Hematopoietic multipotent progenitor cell treated with erythropoietin and hydrocortisone succinate and interleukin-3 and kit ligand, for 8 days (in vitro differentiated cells): ENCODE data around the gene HOXA3.

Source experiments
- DNase-seq: peaks from one replicate; pipeline ENCODE4 v3.0.0-alpha.2; 2015

The HOXA3 gene

DNA sequence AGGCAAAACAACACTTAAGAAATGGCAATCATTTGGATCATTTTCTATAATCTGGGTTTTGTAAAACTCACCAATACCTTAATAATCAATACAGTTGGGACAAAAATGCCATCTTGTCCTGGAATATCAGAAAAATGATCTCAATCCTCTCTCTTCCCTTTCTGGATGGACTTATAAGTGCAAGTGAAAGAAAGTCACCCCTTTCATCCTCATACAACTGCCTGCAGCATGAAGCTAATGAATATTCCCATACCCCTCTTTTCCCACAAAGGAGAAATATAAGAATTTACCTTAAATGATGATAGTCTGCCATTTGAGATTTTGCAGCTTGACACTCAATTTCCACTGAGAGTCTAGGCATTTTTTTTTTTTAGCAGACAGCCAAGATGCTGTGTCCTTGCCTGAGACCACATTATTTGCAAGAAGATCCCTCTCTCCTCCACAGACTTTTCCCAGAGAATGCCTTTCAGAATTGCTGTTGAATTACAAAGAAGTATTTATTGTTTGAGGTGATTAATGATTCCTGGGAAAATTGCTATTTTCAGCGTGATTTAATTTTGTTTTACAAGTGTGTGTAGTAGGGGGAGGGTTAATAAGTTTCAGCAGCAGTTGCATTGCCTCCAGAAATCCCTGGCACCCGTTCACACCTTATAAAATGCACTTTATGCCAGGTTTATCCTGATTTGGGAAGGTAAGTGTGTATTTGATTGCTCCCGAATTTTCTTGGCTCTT lies 25.6 kb downstream of the HOXA3 start:
- DNase-seq, result no peak

DNA sequence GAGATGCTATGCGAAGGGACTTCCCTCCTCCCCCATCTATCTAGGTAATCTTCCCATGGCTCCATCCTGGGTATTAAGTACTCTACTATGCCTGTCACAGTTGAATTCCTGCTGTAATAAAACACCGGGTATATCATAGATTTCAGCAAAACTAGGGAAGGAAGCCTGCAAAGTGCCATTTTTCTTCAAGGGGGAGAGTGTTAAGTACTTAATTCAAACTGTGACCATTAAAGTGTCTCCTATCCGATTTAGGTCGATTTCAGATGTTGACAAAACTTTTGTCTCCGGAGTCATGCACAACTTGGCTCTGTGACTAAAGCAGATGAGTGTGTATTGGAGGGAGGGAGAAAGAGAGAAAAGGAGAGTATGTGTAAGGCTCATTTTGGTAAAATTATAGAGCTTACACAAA lies 26.4 kb downstream of the HOXA3 start:
- DNase-seq, result no peak

DNA sequence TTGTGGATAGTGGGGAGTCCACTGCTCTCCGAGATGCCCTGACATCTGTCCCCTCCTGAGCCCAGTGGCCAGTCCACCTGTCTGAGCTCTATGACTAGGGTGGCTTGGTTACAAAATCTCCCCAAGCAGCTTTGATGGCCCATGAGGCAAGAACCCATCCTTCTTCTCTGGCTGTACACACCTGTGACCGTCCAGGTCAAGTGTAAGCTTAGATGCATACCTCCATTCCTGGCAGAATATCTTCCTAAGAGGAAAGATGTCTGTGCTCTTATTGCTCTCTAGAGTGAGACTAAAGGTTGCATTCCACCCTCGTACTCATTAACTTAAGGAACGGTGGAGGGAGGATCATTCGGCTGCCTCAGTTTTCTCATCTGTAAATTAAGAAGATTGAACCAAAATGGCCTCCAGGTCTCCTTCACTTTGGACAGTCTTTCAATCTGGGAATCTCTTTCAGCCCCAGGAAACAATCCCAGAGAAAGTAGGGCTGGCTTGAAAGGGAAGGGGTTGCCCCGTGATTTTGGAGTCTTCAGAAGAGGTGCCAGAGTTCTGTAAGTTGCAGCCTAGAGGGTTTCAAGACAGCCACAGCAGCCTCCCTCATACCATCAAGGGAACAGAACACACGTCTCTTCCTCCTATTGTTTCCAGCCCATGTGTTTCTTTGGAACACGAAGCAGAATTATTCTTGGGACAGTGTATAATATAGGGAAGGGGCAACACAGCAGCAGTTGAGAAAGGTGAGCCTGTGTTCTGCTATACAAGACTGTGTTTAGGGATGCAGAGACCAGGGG lies 27.3 kb downstream of the HOXA3 start:
- DNase-seq, result no peak

DNA sequence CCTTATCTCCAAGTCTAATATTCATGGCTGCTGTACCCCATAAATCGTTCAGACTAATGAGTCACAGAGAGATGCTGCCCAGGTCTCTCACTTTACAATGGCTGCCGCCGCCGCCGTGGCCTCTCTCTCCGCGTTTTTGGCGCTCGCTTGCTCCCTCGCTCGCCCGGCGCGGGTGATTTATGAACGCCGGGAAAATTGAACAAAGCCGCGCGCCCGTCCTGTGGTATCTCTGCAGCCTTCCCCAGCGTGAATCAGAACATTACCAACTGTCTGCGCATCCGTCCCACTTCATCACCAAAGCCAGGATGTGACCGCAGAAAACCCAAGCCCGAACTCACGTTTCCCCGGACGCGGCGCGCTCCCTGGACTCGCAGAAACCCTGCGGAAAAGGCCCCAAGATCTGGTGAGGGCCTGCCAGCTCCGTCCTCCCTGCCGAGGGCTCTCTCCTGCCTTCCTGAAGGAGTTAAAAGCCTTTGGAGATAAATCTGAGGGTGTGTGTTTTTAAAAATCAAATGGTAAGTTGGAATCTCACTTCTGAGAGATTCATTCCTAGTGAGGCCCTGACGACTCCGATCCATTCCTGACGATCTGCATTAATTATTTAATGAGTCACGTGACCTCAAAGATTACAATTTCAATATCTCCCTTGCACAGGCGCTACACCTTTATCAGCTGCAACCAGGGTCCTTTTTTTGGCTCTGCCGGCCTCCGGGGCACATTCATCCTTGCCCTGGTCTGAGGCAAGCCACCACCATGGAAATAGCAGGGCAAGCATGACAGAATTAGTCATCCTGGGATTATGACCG lies 28.1 kb downstream of the HOXA3 start:
- DNase-seq, result no peak

DNA sequence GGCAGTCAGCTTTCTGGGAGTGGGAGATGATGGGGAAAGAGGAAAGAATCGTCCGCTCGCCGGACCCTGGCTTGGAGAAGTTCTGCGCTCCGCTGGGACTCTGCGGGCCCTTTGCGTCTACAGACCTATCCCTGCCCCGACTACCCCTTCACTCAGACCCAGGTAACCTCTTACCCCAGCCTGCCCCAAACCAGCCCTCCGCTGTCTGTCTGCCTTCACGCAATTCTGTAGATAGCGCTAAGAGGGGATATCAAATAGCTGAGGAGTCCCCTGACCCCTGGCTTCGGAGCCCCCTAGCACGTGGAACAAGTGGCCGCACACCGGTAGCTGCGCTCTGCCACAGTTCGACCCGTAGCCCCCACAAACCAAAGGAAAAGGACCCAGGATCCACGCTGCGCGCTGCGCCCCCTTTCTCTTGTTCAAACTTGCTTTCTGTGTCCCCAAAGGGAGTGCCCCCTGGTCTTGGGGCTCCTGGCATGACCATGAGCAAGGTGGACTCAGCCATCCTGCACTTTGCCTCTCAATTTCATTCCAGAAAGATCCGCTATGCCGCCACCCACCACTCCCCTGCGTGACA lies 28.8 kb downstream of the HOXA3 start:
- DNase-seq, result no peak

DNA sequence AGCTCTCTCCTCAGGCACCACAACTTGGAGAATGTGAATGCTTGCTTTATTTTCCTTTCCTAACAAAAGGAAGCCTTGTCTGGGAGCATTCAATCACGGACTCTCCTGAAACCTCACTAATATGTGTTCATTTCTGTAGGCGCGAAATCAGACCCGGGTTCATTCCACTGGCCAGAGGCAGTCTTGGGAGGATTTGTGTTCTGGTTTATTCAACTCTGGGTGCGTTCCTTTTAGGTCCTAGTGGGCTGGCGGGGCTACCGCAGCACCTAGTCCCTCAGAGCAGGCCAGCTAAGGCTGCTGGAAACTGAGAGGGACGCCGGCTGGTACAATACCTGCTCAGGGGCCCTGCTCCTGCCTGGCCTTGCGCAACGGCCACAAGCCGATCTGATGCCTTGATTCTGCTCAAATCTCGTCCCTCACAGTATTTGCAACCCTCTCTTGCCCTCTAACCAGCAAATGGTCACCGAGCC lies 29.3 kb downstream of the HOXA3 start:
- DNase-seq, result no peak

DNA sequence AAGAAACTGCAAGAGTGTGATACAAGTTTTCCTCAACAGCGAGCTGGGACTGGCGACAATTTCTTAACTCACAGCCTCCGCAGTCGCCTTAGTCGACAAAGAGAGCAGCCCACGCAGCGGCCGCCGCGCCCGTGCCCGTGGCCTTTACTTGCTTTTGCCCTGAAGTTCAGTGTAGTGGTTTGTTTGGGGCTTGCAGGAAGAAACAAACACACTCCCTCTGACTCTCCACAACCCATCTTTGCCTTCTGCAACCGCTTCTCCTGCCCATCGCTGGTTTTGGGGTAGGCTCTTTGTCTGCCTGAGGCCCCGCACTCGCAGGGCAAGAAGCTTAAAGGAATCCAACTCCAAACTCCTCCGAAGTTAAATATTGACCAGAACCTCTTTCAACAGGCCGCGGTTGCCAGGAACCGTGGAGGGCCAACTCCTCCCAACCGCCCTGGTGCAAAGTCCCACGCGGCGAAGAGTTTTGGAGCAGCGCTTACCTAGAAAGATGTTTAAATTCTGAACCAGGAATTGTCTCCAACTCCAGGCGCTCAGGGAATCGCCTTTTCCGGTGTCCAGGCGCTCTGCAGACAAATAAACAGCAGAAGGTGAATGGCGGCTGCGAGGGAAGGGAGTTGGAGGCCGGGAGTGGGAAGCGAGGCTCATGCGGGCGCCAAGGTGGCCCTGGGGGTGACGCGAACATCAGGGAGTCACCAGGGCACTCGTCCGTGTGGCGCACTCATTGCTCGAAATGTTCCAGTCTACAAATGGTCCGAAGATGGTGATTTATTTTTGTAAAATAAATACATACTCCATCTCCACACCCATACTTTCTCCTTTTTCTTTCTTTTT lies 30.1 kb downstream of the HOXA3 start:
- no peak for DNase-seq

DNA sequence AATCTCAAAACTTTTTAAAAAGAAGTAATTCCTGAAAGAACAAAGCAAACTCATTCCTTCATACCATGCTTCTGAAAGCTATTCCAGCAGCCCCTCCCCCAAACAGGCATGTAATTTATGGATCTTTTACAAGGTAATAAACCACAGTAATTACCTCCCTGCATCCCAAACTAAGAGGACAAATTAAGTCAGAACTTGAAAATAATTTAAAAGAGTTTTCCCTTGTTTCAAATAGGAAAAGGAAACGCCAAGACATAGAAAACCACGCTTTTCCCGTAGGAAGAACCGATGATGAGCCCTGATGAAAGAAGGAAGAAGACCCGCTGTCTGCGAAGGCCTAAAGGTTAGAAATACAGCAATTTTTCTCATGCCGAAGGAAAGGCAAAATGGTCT lies 30.7 kb downstream of the HOXA3 start:
- no peak for DNase-seq

DNA sequence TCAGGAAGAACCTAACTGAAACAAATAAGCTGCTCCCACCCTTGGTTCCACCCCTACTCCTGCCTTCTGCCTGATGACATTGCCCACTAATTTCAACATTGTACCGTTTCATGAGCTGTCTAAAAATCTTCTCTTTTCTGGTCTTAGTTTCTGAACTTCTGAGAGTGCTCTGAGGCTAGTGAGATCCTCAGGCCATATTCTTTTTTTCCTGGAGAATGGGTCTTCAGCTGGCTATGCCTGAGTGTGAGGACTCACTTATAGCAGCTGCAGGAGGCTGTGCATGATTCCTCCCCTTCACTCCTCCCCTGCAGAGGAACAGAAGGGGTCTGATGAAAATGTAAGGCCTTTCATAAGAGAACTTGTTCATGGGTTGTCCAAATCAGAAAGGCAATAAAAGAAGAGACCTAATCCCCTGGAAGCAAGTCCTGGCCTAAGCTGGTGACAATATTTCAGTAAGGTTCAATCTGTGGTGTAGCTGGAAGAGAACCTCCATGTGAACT lies 32.9 kb downstream of the HOXA3 start:
- no peak for DNase-seq

DNA sequence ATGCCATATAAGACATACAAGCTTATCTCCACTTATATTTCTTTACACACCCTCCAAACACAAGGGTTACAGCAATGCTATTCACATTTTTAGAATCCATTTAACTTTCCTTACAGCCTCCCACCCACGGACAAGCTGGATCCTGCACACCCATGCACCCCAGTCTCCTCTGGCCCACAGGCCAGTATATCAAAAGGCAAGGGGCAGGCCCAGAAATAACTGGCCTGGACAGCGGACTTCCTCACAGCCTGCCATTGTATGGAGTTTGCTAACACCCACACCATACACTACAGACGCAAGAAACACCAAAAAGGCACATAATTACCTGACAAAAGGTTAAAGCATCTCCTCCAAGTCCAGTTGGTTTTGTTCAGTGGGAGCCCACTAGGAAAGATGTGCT lies 33.8 kb downstream of the HOXA3 start:
- no peak for DNase-seq

DNA sequence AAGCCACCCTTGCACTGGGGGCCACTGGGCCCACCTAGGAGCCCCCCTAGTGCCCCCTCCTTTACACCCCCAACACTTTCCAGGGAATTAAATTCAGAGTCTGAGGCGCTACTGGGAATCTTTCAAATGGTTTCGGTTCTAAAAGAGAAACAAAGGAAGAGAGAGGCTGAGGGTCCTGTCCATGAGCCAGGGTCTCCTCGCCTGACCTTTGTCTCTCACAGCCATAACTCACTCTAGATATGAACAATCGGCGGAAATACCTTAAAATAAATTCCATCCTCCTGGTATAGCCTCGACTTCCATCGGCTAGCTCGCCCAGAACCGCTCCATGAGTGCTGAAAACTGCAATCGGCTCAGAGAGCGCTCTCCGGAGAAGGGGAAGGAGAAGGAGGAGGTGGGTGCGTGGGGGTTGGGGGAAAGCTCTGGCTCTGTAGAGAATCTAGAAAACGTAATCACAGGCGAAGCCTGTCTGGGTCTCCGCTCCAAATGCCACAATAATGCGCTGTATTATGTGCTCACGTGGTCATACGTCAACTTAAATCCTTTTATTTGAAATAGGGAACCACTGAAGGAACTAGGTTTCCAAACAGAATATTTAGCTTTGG lies 34.4 kb downstream of the HOXA3 start:
- DNase-seq, result no peak

DNA sequence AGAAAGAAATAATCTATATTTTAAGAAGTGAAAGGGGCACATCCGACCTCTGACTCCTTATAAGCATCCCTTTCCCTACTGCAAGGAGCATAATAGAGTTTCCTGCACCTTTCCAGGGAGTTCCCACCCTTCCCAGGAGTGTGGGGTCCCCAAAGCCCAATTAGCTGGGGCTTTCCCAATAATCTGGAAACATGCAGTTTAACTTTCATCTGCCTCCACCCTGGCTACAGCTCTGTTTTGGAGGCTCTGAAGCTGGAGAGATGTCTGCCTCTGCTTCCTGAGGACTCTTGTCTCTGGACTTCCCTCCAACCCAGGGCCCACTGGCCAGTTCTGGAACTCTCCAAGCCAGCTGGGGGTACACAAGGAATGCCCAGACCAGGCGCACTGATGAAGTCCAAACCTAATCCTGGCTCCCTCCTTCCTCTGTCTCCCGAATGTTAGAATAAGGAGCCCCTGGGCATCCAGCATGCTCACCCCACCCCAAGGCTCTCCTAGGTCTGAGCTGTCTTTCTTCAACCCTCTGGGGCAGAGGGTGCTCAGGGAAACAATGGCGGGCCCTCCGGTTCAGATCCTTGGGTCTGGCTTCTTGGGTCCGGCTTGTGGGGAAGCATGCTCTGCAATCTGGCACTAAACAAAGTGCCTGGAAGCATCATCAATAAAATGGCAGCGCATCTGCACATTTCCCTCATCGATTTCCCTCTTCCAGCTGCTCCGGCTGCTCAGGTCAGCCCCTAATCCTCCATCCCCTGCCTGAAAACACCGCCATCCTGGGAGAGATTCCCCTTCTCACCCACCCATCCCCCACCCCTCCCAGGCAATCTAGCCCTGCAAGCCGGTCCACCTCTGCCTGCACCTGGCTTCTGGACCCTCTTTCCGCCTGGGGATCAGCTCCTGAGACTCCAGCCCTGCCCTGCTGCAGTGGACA lies 35.2 kb downstream of the HOXA3 start:
- DNase-seq, result no peak

DNA sequence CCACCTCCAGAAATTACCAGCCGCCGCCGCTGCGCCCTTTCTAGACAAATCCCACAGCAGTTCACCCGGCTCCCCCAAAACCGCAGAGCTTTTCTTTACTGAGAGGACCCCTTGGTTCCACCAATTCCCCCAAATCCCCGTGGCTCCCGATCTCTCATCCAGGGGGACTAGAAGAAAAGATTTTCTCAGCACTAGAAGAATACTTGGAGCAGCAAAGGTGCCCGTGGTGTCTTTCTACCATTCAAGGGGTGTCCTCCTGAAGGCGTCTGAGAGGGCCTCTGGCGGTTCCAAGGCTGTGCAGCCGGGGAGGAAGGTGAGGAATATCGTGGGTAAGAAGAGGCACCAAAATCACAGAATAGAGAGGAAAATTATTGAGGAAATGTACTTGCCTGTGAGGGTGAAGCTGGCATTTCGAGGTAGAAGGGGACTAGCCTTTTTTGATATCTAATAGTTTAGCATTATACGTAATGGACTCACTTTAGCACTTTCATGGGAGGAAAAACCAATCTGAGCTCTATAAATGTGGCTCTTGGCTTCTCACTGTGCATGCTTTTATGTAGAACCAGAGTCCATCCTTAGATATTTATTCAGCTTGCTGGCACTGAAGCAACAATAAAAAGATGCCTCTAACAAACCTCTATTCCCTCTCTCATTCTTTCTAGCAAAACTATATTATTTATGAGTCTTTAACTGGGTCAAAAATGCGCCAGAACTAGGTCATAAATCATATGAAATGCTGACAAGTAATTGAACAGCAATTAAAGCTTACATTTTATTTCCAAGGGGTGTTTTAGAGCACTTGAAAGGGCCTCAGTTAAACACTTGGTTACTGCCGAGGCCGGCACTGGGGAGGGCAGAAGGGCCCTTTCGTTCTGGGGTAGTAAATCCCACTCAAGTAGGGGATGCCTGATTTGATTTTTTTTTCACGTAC lies 36.1 kb downstream of the HOXA3 start:
- DNase-seq, result no peak

DNA sequence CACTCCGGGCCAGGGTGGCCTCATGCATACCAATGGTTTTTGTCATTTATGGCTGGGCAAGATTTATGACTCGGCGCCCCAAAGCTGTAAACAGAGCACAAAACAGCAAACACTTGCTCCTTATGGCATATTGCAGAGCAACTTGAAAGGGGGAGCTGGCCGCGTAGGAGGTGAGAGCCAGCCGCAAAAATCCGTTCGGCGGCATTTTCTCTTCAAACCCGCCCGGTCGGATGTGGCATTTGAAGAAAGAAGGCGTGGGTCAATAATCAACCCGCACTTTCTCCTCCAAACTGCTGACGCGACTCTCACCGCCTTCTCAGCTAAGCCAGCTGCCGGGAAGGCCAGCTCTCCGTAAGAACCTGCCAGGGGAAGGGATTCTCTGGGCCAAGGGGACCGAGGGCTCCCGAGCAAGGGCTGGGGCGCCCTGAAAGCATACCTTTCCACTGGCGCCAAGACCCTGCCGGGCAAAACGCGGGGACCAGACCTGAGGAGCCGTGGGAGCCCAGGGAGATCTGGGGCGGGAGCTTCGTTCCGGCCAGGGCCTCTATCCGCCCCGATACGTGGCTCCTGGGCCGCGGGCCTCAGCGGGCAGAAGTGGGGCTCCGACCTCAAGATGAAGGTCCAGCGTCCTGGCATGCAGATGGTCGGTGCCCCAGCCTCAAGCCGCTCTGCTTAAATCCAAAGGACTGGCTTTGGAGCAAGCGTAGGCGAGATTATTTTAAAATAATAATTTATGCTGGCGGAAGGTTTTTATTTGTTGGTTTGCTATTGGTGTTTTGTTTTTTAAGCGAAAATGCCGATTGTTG lies 37.0 kb downstream of the HOXA3 start:
- DNase-seq, result no peak

DNA sequence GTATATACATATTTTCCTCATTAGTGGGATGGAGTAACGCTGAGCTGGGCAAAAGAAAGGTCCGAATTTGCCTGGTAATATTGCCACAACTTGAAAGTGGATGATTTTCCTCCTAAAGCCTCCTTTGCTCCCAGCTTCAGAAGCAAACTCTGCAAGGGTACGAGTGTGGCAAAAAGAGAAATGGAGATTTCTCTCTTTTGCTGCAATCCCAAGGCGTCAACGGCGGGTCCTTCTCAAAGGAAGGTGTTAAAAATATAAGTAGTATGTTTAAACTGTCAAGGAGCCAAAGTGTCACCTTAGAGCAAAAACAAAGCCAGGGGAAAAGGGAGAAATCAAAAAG lies 37.5 kb downstream of the HOXA3 start:
- no peak for DNase-seq

DNA sequence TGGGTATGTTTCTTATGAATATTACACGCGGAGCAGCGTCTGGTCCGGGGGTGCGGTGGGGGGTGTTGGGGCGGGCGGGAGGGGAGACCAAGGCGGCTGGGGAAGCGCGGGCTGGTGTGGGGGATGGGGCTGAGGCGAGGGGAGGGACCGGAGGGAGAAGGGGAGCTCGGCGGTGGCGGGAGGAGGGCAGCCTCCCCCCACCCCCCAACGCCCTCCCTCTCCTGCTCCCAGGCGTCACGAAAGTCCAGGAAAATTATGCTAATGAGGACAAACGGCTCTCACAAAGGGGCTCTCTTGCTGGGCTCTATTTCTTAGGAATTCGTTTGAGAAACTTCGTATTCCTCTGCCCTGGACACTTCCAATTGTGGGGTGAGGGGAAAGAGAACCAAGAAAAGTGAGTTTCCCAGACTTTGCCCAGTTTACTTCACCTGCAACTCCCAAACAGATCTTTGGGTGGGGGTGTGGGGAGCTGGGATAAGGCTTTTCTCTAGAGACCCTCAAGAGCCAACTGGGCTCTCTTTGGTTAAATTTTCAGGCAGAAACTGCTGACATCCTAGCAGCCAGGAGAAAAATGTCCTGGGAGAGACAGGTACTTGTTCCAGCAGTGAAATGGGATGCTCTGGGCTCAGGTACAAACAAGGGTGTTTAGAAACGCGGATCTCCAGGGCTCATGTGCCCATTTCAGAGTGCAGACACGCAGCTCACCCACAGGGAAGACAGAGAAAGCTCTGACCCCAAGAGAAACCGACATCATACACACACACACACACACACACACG lies 38.2 kb downstream of the HOXA3 start:
- no peak for DNase-seq
